K562 (cell line): ENCODE results near the gene SCUBE1. TPM values are rescaled to one million over a fixed set of nuclear protein-coding genes. Genes with fewer than 3 reads are reported as not detected.

Source experiments
- ATAC-seq: fragments of 200-7000 bp; cut with Tn5 transposase; 3 replicates; pipeline ENCODE4 v1.9.1; 2020; ENCODE audit warnings: moderate library complexity
- BruUV-seq: library from RNA; stranded (reverse); fragments of 400-500 nt; replicated peaks from 2 replicates; lab custom pipeline; 2021; lab: Mats Ljungman, UMichigan
- CTCF ChIA-PET: fragments of 300-600 bp; formaldehyde crosslinking; extraction: SDS; loops from one replicate; lab custom pipeline; 2021; ENCODE audit warnings: low intra/inter-chr PET ratio; lab: Yijun Ruan, JAX
- POLR2A ChIA-PET: fragments of 300-600, 350-650 bp; sonication (Branson Sonifier 250); formaldehyde crosslinking; extraction: SDS; loops from one replicate; lab custom pipeline; 2021; ENCODE audit warnings: antibody characterized with exemption, inconsistent platforms; lab: Yijun Ruan, JAX
- DNase-seq, 4 experiments: peaks; one replicate each; pipeline versions ENCODE4 v3.0.0 to v3.0.0-alpha.2; 2011 to 2018; ENCODE audit warnings: low spot score in 3 of 4, mixed read lengths in 3 of 4; ENCODE audit errors: extremely low read depth in 1 of 4
- FAIRE-seq: peaks from 2 replicates; lab custom pipeline; 2011; peaks lifted over from hg19 to GRCh38; lab: Jason Lieb, UNC
- H2AFZ ChIP-seq: 2 replicates; pipeline ENCODE4 v1.6.0; 2011; ENCODE audit warnings: low read depth, low read length, control low read depth, inconsistent platforms
- H3K27ac ChIP-seq: fragments of 200-600 bp; 3 replicates; pipeline ENCODE4 v1.8.0; 2011; ENCODE audit warnings: low read depth, mild to moderate bottlenecking, control low read depth, inconsistent platforms, low read length, moderate library complexity, mixed read lengths; ENCODE audit errors: extremely low read depth
- H3K27me3 ChIP-seq, 2 experiments: fragments of 300-600 bp in 1 of 2; 2 replicates in 1 of 2; 3 replicates in 1 of 2; pipeline versions ENCODE4 v1.6.0 to v1.8.0; 2011; ENCODE audit warnings: inconsistent platforms in 2 of 2, low read length in 2 of 2, mild to moderate bottlenecking in 1 of 2, mixed read lengths in 1 of 2, moderate library complexity in 1 of 2; ENCODE audit not compliant: control insufficient read depth in 2 of 2, insufficient read depth in 2 of 2
- H3K36me3 ChIP-seq: fragments of 300-600 bp; 3 replicates; pipeline ENCODE4 v1.8.0; 2011; ENCODE audit warnings: mild to moderate bottlenecking, low read length, inconsistent platforms; ENCODE audit not compliant: control insufficient read depth, insufficient read depth
- H3K4me1 ChIP-seq, 2 experiments: fragments of 200-600 bp in 1 of 2; replicated peaks in 1 of 2; 2 replicates in 1 of 2; 3 replicates in 1 of 2; pipeline versions ENCODE4 v1.5.1 to v1.8.0; 2011; ENCODE audit warnings: inconsistent platforms in 2 of 2, low read length in 2 of 2, mild to moderate bottlenecking in 1 of 2, mixed read lengths in 1 of 2, moderate library complexity in 1 of 2; ENCODE audit not compliant: control insufficient read depth in 2 of 2, insufficient read depth in 2 of 2
- H3K4me2 ChIP-seq: 2 replicates; pipeline ENCODE4 v1.6.1; 2011; ENCODE audit warnings: low read length, control low read depth, inconsistent platforms, mixed read lengths; ENCODE audit not compliant: insufficient read depth
- H3K4me3 ChIP-seq: fragments of 200-600 bp; sonication (generic), shearing (Covaris generic); 2 replicates; pipeline ENCODE4 v1.5.1; 2016; ENCODE audit warnings: control low read depth, inconsistent platforms
- H3K79me2 ChIP-seq: fragments of 200-600 bp; 3 replicates; pipeline ENCODE4 v1.8.0; 2011; ENCODE audit warnings: low read length, inconsistent platforms; ENCODE audit not compliant: control insufficient read depth, insufficient read depth
- H3K9ac ChIP-seq, 2 experiments: 2 replicates each; pipeline versions ENCODE4 v1.6.0 to v1.6.1; 2011; ENCODE audit warnings: low read depth in 2 of 2, low read length in 2 of 2, control low read depth in 1 of 2, inconsistent platforms in 1 of 2, mild to moderate bottlenecking in 1 of 2, mixed read lengths in 1 of 2; ENCODE audit not compliant: insufficient read depth in 1 of 2
- H3K9me1 ChIP-seq: one replicate; pipeline ENCODE4 v1.6.0; 2011; ENCODE audit warnings: inconsistent platforms, mild to moderate bottlenecking, low read length, moderate library complexity; ENCODE audit not compliant: control insufficient read depth, insufficient read depth
- H3K9me3 ChIP-seq: replicated peaks from 2 replicates; pipeline ENCODE4 v1.5.1; 2011; ENCODE audit warnings: low read depth, low read length, inconsistent platforms; ENCODE audit not compliant: control insufficient read depth, insufficient read depth
- H4K20me1 ChIP-seq: replicated peaks from 2 replicates; pipeline ENCODE4 v1.6.1; 2011; ENCODE audit warnings: low read length, inconsistent platforms, mixed read lengths; ENCODE audit not compliant: control insufficient read depth, insufficient read depth
- CREBBP ChIP-seq: IDR thresholded peaks from one replicate; pipeline ENCODE4 v1.6.1; 2012; ENCODE audit warnings: low read depth, mild to moderate bottlenecking, control low read depth, inconsistent platforms, low read length
- ERF ChIP-seq: fragments of 450-650 bp; formaldehyde crosslinking; IDR thresholded peaks from 2 replicates; pipeline ENCODE4 v1.4.0; 2020; ENCODE audit warnings: mild to moderate bottlenecking, mixed read lengths
- FOXP1 ChIP-seq: sonication (generic); formaldehyde crosslinking; IDR thresholded peaks from 2 replicates; pipeline ENCODE4 v1.8.0; 2022; ENCODE audit warnings: mild to moderate bottlenecking, missing genetic modification reagents
- RBM17 ChIP-seq: fragments of 200-400 bp; formaldehyde crosslinking; IDR thresholded peaks from 2 replicates; pipeline ENCODE4 v1.6.1; 2017; ENCODE audit warnings: low read depth, mild to moderate bottlenecking, low read length, borderline replicate concordance
- SMC3 ChIP-seq: conservative IDR thresholded peaks from 2 replicates; pipeline ENCODE4 v1.6.1; 2011; ENCODE audit warnings: low read depth, low read length, improper control_type of control experiment; ENCODE audit not compliant: insufficient read depth
- ZNF408 ChIP-seq: fragments of 250-450 bp; sonication (Bioruptor Pico); IDR thresholded peaks from 2 replicates; pipeline ENCODE4 v1.4.0; 2020; ENCODE audit warnings: low read depth, mild to moderate bottlenecking, moderate library complexity
- ZNF695 ChIP-seq: fragments of 450-650 bp; formaldehyde crosslinking; IDR thresholded peaks from 2 replicates; pipeline ENCODE4 v1.4.0; 2020; ENCODE audit warnings: mild to moderate bottlenecking, moderate library complexity
- WGBS: fragments of 100-300 bp; shearing (Covaris generic); methylation state at CpG from one replicate; pipeline ENCODE4 v1.1.6; 2016; ENCODE audit warnings: low coverage, mixed read lengths; ENCODE audit not compliant: insufficient coverage; ENCODE audit errors: missing lambda C conversion rate; 5-methylcytosine and 5-hydroxymethylcytosine counted together
- in situ Hi-C: fragments of 300-500 bp; cut with MboI; formaldehyde crosslinking; loops from 4 replicates; pipeline ENCODE4 v1.15.0; 2018; ENCODE audit warnings: inconsistent platforms, mixed read lengths
- intact Hi-C: fragments of 100-400 bp; cut with micrococcal nuclease; formaldehyde crosslinking; loops from 2 replicates; pipeline ENCODE4 v1.14.2; 2022
- polyA plus RNA-seq, 8 experiments: library from polyadenylated mRNA; depleted of rRNA in 4 of 8; stranded (reverse) in 5 of 8; unstranded in 3 of 8; fragments of >200 nt; fragmentation: Nextera tagmentation in 2 of 8; fragmentation: Illumina TruSeq in 1 of 8; extraction: Ambion mirVana in 2 of 8; extraction: Trizol in 1 of 8; gene quantifications; 2 replicates each; pipeline versions ENCODE4 v1.2.1 to v1.2.3, GENCODE V29; 2011 to 2014; ENCODE audit warnings: inconsistent platforms in 1 of 8, missing spikeins in 1 of 8
- total RNA-seq, 7 experiments: library from RNA; depleted of rRNA in 6 of 7; stranded (reverse); fragments of >200 nt in 6 of 7; fragmentation: Illumina TruSeq in 2 of 7; extraction: Trizol in 2 of 7; gene quantifications; 2 replicates each; pipeline versions ENCODE4 v1.2.1 to v1.2.3, GENCODE V29; 2011 to 2021; ENCODE audit warnings: low replicate concordance in 1 of 7
- TF ChIP-seq, protein P1 (sequence below), 2 experiments: IDR thresholded peaks; 2 replicates each; pipeline ENCODE4 v1.6.1; 2012; ENCODE audit warnings: improper control_type of control experiment in 2 of 2, low read depth in 2 of 2, low read length in 2 of 2, borderline replicate concordance in 1 of 2
- TF ChIP-seq, protein P2 (sequence below): IDR thresholded peaks from 2 replicates; pipeline ENCODE4 v1.6.1; 2014; ENCODE audit warnings: antibody characterized with exemption
- TF ChIP-seq, protein P3 (sequence below): fragments of 250-450 bp; sonication (Bioruptor Pico); IDR thresholded peaks from 2 replicates; pipeline ENCODE4 v1.8.0; 2022; ENCODE audit warnings: inconsistent platforms
- TF ChIP-seq, protein P4 (sequence below): fragments of 450-650 bp; formaldehyde crosslinking; IDR thresholded peaks from 2 replicates; pipeline ENCODE4 v1.4.0; 2020; ENCODE audit warnings: mild to moderate bottlenecking
- TF ChIP-seq, protein P5 (sequence below): fragments of 250-450 bp; sonication (Bioruptor Pico); IDR thresholded peaks from 2 replicates; pipeline ENCODE4 v1.5.0; 2021; ENCODE audit warnings: mild to moderate bottlenecking, moderate library complexity

Gene SCUBE1
- total and polyA plus RNA-seq, 9 of the 15 experiments (the other 6 are each of a cell fraction or from before 2014, with no cell fraction given): 0.03 to 0.47 (median 0.29) TPM; not detected in 6

DNA sequence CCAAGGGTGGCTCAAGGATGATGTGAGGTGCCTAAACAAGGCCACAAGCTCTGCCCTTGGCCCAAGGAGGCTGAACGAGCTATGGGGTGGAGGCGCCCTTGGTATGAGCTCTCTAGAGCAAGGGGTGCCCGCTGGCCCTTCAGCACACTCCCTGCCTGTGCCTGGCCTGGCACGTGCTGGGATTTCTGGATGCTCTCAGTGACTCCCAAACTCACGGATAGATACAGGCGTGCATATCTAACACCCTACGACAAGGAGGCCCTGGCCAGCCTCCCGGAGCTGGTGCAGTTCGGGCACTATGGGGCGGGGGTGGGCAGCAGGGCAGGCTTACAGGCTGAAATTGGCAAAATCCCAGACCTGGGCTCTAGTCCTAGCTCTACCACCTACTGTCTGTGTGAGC is 30.6 kb downstream of the SCUBE1 start:
- no peaks in the 10 kb centered on the region for H3K9me1 ChIP-seq
- H3K27ac ChIP-seq: no peak overlapping the region
- no peaks in the 10 kb centered on the region for H3K36me3 ChIP-seq
- ATAC-seq: no peak
- peaks cover 0 to 3% of the 10 kb centered on the region in 2 experiments; a peak in 3 of 5 replicates for H3K4me1 ChIP-seq
- TF ChIP-seq, protein P1, sequence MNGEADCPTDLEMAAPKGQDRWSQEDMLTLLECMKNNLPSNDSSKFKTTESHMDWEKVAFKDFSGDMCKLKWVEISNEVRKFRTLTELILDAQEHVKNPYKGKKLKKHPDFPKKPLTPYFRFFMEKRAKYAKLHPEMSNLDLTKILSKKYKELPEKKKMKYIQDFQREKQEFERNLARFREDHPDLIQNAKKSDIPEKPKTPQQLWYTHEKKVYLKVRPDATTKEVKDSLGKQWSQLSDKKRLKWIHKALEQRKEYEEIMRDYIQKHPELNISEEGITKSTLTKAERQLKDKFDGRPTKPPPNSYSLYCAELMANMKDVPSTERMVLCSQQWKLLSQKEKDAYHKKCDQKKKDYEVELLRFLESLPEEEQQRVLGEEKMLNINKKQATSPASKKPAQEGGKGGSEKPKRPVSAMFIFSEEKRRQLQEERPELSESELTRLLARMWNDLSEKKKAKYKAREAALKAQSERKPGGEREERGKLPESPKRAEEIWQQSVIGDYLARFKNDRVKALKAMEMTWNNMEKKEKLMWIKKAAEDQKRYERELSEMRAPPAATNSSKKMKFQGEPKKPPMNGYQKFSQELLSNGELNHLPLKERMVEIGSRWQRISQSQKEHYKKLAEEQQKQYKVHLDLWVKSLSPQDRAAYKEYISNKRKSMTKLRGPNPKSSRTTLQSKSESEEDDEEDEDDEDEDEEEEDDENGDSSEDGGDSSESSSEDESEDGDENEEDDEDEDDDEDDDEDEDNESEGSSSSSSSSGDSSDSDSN (IDR thresholded peaks at IDR 0.05; ENCODE audit: borderline replicate concordance in 1 of 2, low read depth in 2 of 2, low read length in 2 of 2): no peak
- TF ChIP-seq ZNF695 (no peak), RBM17 (no peak), SMC3 (no peak), ZNF408 (no peak), ERF (no peak), CREBBP (no peak), FOXP1 (CRISPR knock-in tag) (no peak)
- TF ChIP-seq, protein P2, sequence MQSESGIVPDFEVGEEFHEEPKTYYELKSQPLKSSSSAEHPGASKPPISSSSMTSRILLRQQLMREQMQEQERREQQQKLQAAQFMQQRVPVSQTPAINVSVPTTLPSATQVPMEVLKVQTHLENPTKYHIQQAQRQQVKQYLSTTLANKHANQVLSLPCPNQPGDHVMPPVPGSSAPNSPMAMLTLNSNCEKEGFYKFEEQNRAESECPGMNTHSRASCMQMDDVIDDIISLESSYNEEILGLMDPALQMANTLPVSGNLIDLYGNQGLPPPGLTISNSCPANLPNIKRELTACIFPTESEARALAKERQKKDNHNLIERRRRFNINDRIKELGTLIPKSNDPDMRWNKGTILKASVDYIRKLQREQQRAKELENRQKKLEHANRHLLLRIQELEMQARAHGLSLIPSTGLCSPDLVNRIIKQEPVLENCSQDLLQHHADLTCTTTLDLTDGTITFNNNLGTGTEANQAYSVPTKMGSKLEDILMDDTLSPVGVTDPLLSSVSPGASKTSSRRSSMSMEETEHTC: no peak
- TF ChIP-seq, protein P3, sequence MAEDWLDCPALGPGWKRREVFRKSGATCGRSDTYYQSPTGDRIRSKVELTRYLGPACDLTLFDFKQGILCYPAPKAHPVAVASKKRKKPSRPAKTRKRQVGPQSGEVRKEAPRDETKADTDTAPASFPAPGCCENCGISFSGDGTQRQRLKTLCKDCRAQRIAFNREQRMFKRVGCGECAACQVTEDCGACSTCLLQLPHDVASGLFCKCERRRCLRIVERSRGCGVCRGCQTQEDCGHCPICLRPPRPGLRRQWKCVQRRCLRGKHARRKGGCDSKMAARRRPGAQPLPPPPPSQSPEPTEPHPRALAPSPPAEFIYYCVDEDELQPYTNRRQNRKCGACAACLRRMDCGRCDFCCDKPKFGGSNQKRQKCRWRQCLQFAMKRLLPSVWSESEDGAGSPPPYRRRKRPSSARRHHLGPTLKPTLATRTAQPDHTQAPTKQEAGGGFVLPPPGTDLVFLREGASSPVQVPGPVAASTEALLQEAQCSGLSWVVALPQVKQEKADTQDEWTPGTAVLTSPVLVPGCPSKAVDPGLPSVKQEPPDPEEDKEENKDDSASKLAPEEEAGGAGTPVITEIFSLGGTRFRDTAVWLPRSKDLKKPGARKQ (CRISPR knock-in tag): no peak
- TF ChIP-seq, protein P4, sequence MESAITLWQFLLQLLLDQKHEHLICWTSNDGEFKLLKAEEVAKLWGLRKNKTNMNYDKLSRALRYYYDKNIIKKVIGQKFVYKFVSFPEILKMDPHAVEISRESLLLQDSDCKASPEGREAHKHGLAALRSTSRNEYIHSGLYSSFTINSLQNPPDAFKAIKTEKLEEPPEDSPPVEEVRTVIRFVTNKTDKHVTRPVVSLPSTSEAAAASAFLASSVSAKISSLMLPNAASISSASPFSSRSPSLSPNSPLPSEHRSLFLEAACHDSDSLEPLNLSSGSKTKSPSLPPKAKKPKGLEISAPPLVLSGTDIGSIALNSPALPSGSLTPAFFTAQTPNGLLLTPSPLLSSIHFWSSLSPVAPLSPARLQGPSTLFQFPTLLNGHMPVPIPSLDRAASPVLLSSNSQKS (CRISPR knock-in tag): no peak
- TF ChIP-seq, protein P5, sequence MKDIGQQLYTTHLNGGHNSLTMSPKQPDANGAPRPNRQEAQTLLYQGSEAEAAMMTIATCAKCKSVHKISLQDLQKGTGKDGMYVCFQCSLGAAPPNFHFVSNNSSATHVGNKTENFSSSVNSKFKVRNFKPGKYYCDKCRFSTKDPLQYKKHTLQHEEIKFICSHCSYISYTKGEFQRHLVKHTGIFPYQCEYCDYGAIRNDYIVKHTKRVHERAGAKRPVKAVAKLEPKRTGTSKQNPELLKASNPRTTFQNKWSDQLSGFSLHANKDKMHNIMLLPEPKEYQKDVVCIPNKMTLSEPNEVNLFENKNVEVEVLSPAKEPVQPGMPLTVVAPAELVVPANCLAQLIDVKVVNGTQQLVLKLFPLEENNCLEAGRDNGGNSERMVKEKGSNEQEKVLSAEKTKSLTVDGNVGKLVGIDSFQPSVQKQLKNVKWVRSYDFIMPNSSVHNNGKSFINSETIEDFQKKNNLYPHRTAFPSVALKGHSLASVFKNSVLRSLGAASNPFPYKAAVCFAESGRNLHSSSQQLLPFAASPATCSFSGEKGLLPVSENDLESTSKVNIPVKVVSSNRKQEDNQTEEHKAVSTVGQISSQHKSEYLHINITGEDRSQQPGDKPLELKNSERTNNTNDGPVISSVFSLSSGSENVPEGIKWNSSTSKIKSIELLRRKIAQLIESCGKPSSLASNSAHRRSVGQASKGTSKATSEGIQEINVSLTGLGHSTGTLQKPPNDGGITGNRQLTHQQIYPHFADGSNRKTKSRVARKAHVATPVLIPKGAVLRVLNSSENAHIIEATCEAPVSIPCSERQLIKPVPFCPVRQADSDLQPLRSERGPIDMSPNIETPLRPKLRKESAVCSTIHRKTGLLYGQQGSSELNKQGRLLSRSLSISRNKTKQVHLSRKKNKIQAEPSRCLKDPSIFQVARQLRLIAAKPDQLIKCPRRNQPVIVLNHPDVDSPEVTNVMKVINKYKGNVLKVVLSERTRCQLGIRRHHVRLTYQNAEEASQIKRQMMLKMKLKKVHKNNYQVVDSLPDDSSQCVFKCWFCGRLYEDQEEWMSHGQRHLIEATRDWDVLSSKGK: no peak
- TF ChIP-seq, all 486 proteins: peak for 0
- Histone ChIP-seq H3K79me2 (no peaks in the 10 kb centered on the region), H3K4me2 (no peak overlapping the region), H3K4me3 (no peak overlapping the region), H3K9ac (no peak overlapping the region), H3K9me3 (no peaks in the 10 kb centered on the region), H4K20me1 (no peaks in the 10 kb centered on the region), H3K27me3 (peaks cover 3 to 40% of the 10 kb centered on the region in 2 experiments; a peak in 3 of 5 replicates), H2AFZ (no peak overlapping the region)
- ChIA-PET POLR2A (interaction anchor here (0.8 to 1.6 kb wide), 3 partner anchors 10 to 1270 kb away, joined by 3 to 4 read pairs (median 3); no protein-coding TSS in a partner anchor), CTCF (no interaction called here)
- WGBS: 1% methylated on average over 9 of the region's 10 CpGs
- intact Hi-C loops (no loop called here), in situ Hi-C loops (no loop called here)
- DNase-seq: no peak
- no TSS peak for BruUV-seq
- FAIRE-seq: no peak
